Measurements from ENCODE around the gene AUH.
"Not testable (repeated sequence)": the region's sequence is repeated elsewhere in the genome, so short reads cannot be mapped to it uniquely, and the experiment has no call there.

The AUH gene

DNA sequence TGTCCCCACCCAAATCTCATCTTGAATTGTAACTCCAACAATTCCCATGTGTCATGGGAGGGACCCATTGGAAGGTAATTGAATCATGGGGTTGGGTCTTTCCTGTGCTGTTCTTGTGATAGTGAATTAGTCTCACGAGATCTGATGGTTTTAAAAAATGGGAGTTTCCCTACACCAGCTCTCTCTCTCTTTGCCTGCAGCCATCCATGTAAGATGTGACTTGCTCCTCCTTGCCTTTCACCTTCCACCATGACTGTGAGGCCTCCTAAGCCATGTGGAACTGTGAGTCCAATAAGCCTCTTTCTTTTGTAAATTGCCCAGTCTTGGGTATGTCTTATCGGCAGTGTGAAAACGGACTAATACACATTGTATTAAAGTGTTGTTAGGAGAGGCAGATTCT, 16.3 kb upstream of the AUH start:
- not testable (repeated sequence) for DNase-seq

DNA sequence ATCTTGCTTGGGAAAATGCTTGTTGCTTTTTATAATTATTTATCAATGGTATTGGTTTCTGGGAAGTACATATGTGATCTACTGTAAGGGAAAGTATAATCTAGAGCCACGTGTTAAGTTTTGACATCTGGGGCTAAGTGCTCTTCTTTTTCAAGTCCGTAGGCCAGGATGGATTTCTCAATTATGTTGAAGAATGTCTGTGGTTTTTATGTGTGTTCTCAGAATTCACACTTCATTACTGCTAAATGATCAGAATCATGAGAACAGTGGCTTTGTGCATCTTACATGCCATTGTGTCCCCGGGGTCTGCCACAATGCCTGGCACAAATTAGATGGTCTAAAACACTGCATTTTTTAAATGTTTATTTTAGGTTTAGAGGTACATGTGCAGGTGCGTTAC, 14.5 kb upstream of the AUH start:
- DNase-seq = no peak

DNA sequence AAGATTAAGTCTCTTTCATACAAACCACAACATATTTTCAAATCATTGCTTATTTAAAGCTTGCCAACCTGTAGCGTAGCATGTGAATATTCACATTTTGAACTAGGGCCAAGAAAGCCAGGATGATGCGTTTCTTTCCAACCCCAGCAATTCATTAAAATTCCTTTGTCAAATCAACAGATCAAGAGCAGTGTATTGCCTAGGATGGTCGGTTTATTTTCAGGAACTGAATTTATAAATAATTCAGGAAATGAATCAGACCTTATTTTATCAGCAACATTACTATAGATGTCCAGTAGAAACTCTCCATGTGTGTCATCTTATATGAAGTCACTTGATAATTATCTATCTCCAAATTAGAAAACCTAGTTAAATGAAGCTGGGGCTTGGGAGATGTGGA, 13.2 kb upstream of the AUH start:
- DNase-seq = no peak

DNA sequence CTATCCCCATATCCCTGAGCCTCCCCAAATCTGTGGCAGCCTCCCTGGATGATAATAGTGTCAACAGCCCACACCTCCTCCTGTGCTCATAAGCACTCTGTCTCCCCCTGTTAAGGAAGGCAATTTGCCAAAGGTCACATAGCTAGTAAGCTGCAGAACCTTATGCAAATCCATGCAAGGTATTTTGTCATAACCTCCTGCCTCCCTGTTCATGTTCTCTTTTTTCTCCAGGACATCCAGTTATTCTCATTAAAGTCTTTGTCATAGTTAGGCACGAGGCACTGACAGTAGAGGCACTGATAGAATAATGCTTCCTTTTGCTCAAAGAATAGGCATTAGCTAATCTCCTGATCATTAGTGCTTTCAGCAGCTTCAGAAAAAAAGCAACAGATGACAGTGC, 10.2 kb upstream of the AUH start:
- DNase-seq = no peak

DNA sequence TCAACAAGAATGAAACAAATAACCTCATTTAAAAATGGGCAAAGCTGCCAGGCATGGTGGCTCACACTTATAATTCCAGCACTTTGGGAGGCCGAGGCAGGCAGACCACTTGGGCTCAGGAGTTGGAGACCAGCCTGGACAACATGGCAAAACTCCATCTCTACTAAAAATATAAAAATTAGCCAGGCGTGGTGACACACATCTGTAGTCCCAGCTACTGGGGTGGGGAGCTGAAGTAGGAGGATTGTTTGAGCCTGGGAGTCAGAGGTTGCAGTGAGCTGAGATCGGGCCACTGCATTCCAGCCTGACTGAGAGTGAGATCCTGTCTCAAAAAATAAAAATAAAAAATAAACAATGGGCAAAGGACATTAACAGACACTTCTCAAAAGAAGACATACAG, 8.3 kb upstream of the AUH start:
- DNase-seq = not testable (repeated sequence)

DNA sequence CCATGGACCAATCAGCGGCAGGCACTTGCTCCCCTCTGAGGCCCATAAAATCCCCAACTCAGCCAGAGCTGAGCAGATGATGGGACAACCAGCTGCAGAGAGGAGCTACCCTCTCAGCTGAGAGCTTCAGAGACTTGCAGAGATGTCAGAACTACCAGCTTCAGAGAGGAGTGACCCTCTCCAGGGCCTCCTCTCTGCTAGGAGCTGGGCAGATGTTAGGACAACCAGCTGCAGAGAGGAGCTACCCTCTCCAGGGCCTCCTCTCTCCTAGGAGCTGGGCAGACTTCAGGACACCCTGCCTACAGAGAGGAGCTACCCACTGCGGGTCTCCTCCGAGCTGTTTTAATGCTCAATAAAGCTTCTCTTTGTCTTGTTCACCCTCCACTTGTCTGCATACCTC, 3.0 kb upstream of the AUH start:
- DNase-seq = no peak

DNA sequence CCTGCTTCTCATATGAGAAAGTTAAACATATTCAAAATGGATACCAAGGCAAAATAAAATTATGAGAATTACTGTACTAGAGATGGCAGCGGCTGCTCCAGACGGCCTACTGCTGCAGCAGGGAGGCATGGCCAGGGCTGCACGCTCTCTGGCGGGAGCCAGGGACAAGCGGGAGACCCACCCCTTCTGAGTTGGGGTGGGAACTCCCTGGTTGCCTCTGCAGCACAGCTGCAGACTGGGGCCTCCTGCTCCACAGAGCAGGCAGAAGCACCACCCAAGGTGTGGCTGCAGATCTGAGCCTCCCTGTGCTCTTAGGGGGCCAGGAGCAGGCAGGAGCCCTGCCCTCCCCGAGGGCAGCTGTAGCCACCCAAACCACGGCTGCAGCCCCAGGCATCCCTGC, 2.3 kb upstream of the AUH start:
- DNase-seq = no peak

DNA sequence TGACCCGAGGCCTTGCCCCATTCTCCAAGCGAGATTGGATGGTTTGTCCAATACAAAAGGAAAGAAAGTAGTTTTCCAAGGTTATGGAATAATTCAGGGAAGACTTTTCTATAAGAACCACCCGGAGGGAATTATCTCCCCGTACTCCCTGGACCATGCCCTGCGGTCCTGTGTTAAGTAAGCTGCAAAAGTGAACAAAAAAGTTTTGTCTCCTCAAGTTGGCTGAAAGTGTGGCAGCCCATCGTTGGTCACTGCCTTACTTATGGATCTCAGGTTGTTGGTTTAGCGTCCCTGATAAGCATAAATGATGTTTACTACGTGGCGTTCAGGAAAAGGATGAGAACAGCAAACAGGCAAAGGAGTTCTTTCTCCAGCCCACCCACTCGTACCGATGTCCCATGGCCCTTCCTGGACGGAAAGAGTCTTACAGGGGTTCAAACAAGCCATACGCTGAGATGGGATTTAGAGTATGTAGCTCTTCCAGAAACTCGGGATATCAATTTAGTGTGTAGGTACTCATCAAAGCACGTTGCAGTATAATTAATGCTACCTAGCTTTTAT, 413 bp upstream of the AUH start:
- no peak for DNase-seq

DNA sequence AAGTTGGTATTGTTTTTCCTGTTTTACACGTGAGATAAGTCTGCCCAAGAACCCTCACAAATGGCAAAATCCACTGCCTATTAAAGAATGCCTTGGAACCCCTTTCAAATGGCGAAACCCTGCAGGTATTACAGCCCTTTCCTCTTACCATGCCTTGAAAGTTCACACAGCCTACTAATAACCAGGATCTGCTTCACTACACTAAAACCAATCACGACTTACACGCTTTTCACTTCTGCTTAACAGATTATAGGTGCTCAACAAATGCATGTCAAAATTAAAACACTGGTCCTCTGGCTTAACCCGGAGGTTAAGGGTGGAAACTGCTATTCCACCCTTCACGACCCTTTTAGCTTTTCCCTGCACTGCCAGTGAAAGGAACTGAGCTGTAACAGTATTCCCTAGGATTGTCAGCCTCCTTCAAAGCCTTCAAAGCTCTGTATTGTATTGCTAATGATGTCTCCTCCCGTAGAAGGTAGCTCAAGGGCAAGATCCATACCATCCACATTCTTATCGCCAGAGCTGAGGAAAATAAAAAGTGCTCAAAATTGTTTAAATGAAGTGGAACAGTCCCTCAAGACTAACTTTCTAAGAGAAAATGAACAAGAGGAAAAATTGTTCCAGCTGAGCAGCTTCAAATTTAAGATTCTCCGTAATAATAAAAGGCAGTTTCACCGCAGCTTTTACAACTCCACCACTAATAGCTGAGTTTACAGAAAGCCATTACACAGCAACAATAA, 997 bp downstream of the AUH start:
- no peak for DNase-seq

DNA sequence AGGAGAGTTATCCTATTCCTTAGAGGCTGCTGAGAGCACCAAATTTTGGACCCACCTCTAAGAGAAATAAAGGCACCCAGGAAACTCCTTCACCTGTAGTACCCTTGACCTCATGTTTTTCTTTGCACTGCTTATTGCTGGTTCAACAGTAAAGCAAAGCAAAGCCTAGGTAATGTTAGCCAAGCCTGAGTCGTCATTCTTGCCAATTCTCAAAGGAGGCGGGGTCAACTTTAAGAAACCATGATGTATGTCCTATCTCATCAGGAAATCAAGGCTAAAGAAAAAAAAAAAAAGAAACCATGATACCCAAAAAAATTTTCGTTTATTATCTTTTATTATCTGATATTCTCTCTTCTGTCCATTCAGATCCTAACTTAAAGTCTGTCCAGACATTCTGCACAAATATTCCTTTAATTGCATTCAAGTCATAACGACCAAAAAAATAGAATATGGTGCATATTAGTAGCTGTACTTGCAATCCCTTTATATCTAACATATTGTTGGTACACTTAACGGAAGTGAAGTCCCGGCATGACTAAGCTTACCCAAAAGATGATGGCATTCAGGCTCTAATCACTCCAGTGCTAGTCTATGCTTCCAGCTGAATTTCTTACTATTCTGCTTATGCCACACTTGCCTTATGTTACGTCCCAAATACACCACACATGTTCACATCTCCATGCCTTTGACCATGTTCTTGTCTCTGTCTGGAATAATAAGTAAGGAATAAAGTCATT, 1.8 kb downstream of the AUH start:
- no peak for DNase-seq

DNA sequence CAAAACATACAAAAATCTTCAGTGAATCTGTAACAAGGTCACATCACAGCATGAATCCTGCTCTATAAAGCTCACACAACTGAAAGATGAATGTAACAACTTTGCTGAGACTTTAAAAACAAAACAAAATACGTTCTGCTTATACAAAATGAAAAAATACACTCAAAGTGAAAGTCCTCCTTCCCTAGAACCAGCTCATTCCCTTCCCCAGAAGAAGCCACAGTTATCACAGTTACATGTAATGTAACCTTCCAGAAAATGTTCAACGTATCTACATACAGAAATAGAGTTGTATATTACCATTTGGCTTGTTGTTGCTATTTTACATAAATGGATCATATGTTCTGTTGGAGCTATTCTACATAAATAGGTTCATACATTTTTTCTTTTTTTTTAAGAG, 2.6 kb downstream of the AUH start:
- no peak for DNase-seq

DNA sequence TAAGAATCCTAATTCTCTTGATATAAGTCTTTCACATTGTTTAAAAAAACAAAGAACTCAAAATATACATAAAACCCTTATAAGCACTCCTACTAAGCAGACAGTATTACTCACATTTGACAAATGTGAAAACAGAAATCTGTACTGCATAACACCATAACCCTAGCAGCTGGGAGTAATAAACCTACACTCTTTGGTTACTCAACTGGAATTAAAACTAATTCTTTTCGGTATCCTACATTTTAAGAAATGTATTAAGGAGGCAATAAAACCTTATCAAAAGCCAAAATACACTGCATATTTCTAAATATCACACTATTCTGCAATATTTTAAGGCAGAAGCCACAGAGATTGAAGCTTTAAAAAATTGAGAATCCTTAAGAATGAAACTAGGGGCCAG, 6.8 kb downstream of the AUH start:
- no peak for DNase-seq

DNA sequence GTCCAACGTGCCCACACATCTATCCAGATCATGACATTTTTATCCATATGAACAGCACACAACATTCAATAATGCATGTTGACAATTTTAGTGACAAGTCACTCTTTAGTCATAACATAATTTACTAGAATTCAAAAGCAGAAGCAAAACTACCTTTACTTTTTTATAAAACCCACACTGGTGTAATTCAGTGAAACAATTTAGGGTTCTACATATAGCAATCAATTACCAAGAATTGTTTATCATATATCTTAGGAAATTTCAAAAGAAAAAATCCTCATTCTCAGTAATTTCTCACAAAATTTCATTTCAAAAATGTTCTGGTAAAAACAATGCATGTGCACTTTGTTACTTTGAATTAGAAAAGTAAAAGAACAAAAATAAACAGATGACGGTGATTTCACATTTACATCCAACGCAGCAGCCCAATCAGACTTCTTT, 12.6 kb downstream of the AUH start:
- no peak for DNase-seq

DNA sequence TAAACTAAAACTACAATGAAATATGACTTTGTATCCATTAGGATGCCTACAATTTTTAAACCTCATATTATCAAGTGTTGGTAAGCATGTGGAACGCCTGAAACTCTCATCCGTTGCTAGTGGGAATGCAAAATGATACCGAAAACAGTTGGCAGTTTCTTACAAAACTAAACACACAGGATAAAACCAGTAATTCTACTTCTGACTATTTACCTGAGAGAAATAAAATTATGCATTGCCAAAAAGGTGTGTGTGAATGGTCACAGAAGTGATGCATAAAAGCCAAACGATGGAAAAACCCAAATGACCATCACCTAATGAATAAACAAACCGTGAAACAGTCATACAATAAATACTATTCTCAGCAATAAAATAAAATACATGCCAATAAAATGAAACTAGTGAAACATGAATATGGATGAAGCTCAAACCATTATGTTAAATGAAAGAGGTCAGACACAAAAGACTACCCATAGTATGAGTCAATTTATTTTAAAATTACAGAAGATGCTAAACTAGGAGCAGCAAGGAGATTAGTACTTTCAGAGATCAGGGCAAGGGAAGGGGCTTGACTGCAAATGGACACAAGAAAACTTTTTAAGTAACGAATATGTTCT, 13.4 kb downstream of the AUH start:
- no peak for DNase-seq

DNA sequence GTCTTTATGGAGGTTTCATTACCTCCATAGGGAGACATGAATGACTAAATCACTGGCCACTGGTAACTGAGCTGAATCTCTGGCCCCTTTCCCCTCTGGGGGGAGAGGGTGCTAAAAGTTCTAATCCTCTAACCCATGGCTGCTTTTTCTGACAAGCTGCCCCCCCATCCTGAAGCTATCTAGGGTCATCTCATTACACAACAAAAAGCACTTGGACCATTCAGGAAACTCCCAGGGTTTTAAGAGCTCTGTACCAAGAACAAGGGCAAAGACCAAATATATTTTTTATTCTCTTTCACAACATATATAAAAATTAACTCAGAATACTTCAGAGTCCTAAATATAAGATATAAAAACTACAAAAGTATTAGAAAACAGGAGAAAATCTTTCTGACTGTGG, 14.3 kb downstream of the AUH start:
- no peak for DNase-seq

DNA sequence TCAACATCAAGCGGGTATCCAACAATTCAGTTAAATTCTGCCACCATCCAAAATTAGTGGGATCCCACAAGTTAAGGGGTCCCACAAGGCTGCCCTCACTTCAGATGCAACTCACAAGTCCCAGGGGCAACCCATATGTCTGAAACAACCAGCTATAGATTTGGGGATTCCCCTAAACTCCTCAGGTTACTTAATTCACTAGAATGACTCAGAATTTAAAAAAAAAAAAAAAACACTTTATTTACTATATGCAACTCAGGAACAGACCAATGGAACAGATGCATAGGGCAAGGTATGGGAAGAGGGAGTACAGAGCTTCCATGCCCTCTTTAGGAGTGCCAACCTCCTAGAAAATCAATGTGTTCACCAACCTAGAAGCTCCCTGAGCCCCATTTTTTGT, 15.1 kb downstream of the AUH start:
- no peak for DNase-seq

DNA sequence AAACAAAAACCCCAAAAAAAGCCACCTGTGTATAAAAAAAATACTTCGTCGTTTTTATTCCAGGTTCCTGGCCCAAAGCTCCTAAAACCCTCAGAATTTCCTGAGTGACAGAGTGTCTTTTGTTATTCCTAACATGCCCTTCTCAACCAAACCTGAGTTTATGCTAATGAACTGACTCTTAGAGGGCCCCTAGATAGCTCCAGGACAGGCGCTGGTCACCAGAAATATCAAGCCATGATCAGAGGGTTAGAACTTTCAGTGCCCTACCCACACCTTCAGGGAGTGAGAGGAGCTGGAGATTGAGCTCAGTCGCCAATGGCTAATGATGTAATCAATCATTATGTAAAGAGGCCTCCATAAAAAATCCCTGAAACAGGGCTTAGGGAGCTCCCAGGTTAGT, 15.7 kb downstream of the AUH start:
- no peak for DNase-seq

DNA sequence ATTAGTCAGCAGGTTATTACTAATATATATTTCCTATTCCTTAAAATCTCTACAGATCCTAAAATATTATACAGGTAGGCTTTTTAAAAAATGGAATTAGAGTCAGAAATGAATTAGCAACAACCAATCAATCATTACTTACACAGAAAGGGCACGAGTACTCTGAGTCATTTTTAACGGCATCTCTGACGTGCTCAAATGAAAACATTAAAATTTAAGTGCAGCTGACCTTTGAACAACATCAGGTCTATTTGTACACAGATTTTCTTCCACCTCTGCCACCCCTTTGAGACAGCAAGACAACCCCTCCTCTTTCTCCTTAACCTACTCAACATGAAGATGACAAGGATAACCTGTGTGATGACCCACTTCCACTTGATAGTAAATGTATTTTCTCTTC, 19.1 kb downstream of the AUH start:
- DNase-seq = no peak

DNA sequence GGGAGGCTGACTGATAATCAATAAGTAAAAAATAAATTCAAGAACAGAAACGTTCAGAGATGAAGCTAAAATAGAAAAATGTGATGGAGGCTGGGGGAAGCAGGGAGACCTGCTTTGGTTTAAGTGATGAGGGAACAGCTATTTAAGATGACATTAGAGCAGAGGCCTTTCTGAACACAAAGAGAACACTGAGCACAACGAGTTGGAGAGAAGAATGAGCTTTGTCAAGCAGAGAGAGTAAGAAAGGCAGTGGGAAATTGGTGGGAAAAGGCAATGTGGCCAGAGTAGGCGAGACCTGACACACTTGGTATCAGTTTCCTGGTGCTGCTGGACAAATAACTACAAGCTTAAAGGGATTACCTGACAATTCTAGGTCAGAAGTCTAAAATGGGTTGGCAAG, 20.0 kb downstream of the AUH start:
- no peak for DNase-seq

DNA sequence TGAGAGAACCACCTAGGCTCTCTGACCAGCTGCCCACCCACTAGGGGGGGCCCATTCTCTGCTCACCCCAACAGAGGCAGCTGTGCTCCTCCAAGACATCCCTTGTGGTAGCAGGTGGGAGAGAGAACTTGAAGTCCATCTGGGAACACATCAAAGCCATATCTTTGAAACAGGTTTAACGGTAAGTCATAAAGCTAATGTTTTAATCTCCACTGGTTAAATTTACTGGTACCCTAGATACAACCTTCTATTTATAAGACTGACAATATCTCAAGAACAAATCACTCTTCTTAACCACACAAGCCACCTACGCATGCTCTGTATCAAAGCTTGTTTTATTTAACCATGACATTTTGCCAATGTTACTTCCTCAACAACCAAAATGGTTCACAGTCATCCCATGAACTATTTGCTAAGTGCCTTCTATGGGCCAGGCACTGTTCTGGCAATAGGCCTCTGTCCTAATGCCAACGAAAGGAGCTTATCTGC, 20.4 kb downstream of the AUH start:
- no peak for DNase-seq

DNA sequence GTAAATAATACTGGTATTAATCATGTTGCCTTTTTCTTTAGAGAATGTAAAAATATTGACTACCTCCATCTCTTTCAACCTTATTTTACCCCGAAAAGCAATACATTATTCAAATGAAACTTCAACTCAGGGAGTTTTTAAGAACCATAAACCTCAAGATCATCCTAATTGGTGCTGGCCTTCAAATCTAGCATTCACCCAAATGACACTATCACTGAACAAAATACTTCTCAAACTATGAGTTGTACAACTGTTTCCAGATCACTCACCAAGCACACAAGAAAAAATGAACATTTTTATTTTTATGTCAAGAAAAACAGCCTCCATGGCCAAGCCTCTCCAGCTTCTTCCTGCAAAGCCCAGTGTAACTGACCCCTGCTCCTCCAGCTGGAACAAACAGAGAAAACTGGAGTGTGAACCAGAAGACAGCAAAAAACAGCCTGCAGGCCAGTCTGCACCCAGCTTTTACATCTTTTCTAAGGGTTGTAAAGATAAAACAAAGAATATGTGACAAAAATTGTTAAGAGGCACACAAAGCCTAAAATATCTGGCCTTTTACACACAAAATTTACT, 21.2 kb downstream of the AUH start:
- no peak for DNase-seq

DNA sequence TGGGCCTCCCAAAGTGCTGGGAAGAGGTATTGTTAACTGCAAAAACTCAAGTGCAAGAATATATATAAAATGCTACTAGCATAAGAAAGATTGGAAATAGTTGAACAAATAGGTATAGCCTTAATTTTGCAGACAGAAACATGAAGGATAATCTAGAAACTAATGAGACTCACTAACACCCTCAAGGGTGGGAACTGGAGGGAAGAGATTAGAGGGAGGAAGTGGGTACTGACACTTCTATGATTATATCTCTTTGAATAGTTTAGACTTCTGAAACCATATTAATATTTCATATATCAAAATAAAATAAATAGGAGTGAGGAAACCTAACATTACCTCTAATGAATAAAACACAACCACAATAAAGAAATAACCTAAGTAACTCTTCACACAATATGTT, 23.0 kb downstream of the AUH start:
- DNase-seq = no peak

DNA sequence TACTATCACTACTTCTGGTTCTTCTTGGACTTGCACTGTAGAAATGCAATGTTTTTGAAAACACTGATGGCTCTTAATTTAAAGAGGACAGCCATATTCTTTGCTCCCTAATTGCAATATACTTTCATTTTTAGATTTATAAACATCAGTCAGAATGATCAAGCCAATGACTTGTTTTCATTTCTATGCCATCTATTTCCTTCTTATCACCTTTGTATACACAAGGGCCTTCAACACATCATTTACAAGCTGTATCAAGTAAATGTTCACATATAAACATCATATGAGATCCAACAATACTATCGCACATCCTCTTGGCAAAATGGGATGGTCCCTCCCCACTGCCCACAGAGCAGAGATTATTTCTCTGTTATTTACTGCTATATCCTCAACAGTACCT, 24.9 kb downstream of the AUH start:
- DNase-seq = no peak

DNA sequence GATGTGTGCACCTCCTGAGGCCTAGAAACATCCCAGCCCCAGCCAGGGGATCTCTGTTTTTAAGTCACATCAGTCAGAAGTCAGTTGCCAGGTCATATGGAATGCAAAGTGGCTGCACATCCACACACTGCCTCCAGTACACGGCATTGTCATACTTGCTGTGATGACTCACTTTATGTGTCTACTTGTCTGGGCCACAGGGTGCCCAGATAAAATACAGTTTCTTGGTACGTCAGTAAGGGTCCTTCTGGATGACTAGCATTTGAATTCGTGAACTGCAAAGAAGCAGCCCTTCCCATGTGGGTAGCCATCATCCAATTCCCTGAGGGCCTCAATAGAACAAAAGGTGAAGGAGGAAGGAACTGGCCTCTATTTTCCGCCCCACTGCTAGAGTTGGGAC, 27.7 kb downstream of the AUH start:
- DNase-seq = no peak

All from CD4-positive, alpha-beta T cell treated with Interleukin-1 beta for 1 hour (primary cell).